Camera-type eye (tissue), 1 donor: Measurements from ENCODE around the gene DNAAF2. TPM values are rescaled to one million over a fixed set of nuclear protein-coding genes. Genes with fewer than 3 reads are reported as not detected.

Experiments used
- total RNA-seq: library from RNA; depleted of rRNA; stranded (reverse); fragments of >200 nt; gene quantifications from one replicate; pipeline ENCODE4 v1.2.3, GENCODE V29; 2014

Gene DNAAF2, protein sequence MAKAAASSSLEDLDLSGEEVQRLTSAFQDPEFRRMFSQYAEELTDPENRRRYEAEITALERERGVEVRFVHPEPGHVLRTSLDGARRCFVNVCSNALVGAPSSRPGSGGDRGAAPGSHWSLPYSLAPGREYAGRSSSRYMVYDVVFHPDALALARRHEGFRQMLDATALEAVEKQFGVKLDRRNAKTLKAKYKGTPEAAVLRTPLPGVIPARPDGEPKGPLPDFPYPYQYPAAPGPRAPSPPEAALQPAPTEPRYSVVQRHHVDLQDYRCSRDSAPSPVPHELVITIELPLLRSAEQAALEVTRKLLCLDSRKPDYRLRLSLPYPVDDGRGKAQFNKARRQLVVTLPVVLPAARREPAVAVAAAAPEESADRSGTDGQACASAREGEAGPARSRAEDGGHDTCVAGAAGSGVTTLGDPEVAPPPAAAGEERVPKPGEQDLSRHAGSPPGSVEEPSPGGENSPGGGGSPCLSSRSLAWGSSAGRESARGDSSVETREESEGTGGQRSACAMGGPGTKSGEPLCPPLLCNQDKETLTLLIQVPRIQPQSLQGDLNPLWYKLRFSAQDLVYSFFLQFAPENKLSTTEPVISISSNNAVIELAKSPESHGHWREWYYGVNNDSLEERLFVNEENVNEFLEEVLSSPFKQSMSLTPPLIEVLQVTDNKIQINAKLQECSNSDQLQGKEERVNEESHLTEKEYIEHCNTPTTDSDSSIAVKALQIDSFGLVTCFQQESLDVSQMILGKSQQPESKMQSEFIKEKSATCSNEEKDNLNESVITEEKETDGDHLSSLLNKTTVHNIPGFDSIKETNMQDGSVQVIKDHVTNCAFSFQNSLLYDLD
- 22.7 TPM for total RNA-seq

DNA sequence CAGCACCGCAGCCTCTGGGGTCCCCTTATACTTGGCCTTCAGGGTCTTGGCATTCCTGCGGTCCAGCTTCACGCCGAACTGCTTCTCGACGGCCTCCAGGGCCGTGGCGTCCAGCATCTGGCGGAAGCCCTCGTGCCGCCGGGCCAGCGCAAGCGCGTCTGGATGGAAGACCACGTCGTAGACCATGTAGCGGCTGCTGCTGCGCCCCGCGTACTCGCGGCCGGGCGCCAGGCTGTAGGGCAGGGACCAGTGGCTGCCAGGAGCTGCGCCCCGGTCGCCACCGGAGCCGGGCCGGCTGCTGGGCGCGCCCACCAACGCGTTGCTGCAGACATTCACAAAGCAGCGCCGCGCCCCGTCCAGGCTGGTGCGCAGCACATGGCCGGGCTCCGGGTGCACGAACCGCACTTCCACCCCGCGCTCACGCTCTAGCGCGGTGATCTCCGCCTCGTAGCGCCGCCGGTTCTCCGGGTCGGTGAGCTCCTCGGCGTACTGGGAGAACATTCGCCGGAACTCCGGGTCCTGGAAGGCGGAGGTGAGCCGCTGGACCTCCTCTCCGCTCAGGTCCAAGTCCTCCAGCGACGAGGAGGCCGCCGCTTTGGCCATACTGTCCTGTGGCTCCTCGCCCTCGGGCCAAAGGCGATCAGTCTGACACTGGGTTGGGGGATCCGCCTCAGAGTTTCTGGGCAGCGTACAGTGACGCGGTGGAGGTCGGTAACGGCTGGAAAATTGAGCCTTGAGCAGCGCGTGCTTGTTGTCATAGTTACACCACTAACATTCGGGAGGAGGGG lies at the start of gene DNAAF2:
DNAAF2 (minus strand) TSS at position 698 of the 788 bp plus-strand sequence; CDS start at position 603, 95 bp downstream.

DNA sequence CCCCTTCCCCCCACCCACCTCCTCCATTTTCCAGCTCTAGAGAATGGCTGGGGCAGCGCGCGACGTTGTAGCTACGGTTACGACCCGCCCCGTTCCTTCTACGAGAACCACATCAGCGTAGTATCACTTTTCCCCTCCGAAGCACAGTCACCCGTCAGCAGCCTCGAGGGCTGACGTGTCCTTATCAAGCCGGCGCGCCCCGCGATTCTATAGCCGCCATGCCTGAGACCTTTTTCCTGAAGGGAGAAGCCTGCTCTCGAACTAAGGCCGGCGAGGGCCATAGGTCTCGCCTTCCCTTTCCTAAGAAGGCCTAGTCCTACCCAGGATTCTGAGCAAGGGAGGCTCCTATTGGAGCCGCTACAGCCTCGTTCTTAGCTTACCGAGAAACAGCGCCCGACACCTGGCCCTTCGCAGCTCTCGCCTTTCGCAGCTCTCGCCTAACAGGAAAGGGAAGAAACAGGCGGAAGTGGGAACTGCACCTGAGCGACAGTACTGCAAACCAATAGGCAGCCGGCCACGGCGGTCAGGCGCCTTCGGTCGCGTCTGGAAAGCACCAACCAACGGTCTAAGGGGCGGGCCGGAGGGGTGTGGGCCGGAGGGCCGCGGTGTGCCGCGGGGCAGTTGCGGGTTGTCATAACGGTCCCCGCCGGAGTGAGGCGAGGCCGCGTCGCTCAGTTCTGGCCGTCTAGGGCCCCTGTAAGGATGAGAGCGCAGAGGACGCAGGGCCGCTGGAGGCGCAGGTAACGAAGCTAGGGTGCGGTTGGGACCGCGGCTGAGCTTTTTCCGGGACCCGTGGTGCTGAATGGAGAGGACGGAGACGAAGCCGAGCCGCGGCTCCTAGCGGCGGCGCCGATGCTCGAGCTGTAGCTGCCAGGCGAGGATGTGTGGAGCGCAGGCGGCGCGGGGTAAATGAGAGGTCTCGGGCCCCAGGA lies 14.6 kb downstream of the DNAAF2 start, which contains the start of the genes MGAT2 and RPL36AL:
MGAT2 (plus strand) TSS at position 618 of the 932 bp plus-strand sequence. CDS start 470 bp downstream, outside the sequence.
RPL36AL (minus strand) TSS at position 445 of the 932 bp plus-strand sequence. CDS start 1,522 bp downstream, outside the sequence.

DNA sequence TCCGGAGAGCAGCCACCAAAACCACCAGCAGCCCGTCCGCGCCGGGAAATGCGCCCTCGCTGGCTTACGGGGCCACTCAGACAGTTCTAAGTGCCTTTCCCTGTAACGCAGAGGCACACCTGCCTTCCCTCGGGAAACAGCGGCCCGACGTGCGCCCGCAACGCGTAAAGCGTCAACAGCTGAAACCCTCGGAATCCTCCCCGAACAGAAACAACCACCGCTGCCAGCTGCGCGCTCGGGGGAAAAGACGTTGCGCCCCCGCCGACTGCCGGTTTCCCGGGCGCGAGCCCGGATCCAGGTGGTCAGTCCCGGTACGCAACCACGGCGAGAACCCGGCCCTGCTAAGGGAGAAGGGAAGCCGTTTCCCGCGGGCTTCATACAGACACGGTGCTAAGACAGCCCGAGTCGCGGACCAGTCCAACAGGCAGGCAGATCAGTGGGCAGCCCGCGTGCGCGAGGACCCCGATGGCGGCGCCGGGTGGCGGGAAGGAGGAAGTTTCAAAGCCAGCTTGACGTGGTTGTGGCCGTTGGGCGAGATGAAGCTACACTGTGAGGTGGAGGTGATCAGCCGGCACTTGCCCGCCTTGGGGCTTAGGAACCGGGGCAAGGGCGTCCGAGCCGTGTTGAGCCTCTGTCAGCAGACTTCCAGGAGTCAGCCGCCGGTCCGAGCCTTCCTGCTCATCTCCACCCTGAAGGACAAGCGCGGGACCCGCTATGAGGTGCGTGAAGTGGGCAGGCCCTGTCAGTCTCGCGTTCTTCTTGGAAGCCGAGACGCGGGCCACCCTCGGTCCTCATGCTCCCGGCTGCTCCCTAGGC lies 36.4 kb downstream of the DNAAF2 start, which contains the start of gene LRR1:
LRR1 (plus strand) TSS at position 456 of the 816 bp plus-strand sequence; CDS start at position 537, 81 bp downstream.

DNA sequence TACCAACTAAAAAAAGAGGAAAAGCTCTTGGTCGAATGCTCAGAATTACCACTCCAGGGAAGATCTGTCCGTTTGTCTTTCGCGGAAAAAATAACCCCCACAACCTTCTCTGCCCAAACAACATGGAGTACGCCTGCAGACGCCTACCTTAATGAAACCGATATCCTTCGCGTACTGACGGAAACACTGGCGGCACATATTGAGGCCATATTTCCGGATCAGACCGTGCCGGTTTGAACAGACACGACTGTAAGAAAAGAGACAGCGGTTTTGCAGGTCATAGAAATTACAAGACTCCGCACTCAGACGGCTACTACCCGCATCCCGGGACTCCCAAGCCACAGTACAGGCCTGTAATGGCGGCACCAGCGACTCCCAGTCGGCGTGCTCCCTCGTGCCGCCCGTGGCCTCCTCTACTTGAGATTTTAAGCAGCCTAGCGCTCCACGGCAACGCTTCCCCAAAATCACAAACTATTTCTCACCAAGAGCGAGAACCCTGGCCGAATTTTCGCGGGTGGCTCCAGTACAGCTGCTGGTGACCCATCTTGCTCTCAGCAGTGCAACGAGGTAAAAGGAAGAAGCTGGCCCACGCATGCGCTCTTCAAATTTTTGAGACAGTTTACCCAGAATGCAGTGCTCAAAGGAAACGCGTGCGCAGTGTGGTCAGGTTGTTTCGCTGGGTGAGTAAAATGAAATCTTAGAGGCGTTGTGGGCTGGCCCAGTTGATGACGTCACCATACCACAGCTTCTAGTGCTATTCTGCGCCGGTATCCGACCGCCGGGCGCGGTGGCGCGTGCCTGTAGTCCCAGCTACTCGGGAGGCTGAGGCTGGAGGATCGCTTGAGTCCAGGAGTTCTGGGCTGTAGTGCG lies 49.0 kb downstream of the DNAAF2 start, which contains the start of gene RPS29:
RPS29 (minus strand) TSS at position 578 of the 870 bp plus-strand sequence; CDS start at position 544, 34 bp downstream.

Other genes starting within 250 kb of the DNAAF2 start
- gene RPS29, start 48.9 kb downstream of the DNAAF2 start, total RNA-seq: 1,905 TPM
- 9.2 TPM for gene LRR1, start 36.3 kb downstream of the DNAAF2 start, total RNA-seq
- 76.9 TPM for gene RPL36AL, start 14.6 kb downstream of the DNAAF2 start, total RNA-seq
- gene MGAT2, start 14.4 kb downstream of the DNAAF2 start, total RNA-seq: 34.1 TPM
- gene POLE2, start 53.0 kb upstream of the DNAAF2 start, total RNA-seq: 14.3 TPM
- gene KLHDC1, start 57.9 kb upstream of the DNAAF2 start, total RNA-seq: 14.6 TPM
- gene KLHDC2, start 132.9 kb upstream of the DNAAF2 start, total RNA-seq: 119 TPM
- 157 TPM for gene NEMF, start 217.5 kb upstream of the DNAAF2 start, total RNA-seq